Neural cell (in vitro differentiated cells): ENCODE data around the gene MRPL3. TPM values are rescaled to one million over a fixed set of nuclear protein-coding genes. Genes with fewer than 3 reads are reported as not detected.
A peak's percentile ranks its signal among the peaks of the same experiment; 100 is the strongest.

Source experiments
- H2AFZ ChIP-seq: fragments of 200-600, 300-800 bp; sonication (generic), shearing (Covaris generic); 2 replicates; pipeline ENCODE4 v1.6.0; 2014; ENCODE audit warnings: low read depth, mild to moderate bottlenecking, antibody characterized with exemption, low read length, moderate library complexity
- H3F3A ChIP-seq: fragments of 200-600 bp; shearing (Covaris generic); 2 replicates; pipeline ENCODE4 v1.6.1; 2016; ENCODE audit warnings: mild to moderate bottlenecking, moderate library complexity, mixed read lengths, antibody characterized with exemption, low read length; ENCODE audit not compliant: insufficient read depth, poor library complexity, severe bottlenecking
- H3K27ac ChIP-seq: fragments of 200-600, 300-800 bp; sonication (generic), shearing (Covaris generic); 2 replicates; pipeline ENCODE4 v1.5.1; 2014; ENCODE audit warnings: mild to moderate bottlenecking, low read length, moderate library complexity
- H3K27me3 ChIP-seq: fragments of 300-800, 200-600 bp; sonication (generic), shearing (Covaris generic); 2 replicates; pipeline ENCODE4 v1.6.0; 2014; ENCODE audit warnings: mild to moderate bottlenecking, low read depth, low read length, moderate library complexity; ENCODE audit not compliant: insufficient read depth
- H3K36me3 ChIP-seq: fragments of 300-800, 200-600 bp; sonication (generic), shearing (Covaris generic); 2 replicates; pipeline ENCODE4 v1.5.1; 2014; ENCODE audit warnings: mild to moderate bottlenecking, antibody characterized with exemption, low read length, moderate library complexity; ENCODE audit not compliant: insufficient read depth
- H3K4me2 ChIP-seq: fragments of 300-800, 200-600 bp; sonication (generic), shearing (Covaris generic); 2 replicates; pipeline ENCODE4 v1.6.0; 2014; ENCODE audit warnings: mild to moderate bottlenecking, low read length
- H3K4me3 ChIP-seq: fragments of 300-800, 200-600 bp; sonication (generic), shearing (Covaris generic); 2 replicates; pipeline ENCODE4 v1.5.1; 2014; ENCODE audit warnings: mild to moderate bottlenecking, low read length, moderate library complexity
- H3K79me2 ChIP-seq: fragments of 200-600 bp; shearing (Covaris generic); replicated peaks from 2 replicates; pipeline ENCODE4 v1.6.0; 2014; ENCODE audit warnings: mild to moderate bottlenecking, low read length, moderate library complexity; ENCODE audit not compliant: insufficient read depth
- H3K9ac ChIP-seq: fragments of 300-800, 200-600 bp; sonication (generic), shearing (Covaris generic); 2 replicates; pipeline ENCODE4 v1.6.1; 2016; ENCODE audit warnings: mild to moderate bottlenecking, low read length, mixed read lengths
- H3K9me2 ChIP-seq: fragments of 200-600 bp; shearing (Covaris generic); 2 replicates; pipeline ENCODE4 v1.6.1; 2016; ENCODE audit warnings: mild to moderate bottlenecking, low read length, mixed read lengths; ENCODE audit not compliant: insufficient read depth
- H3K9me3 ChIP-seq: fragments of 200-600, 300-800 bp; sonication (generic), shearing (Covaris generic); 2 replicates; pipeline ENCODE4 v1.6.1; 2016; ENCODE audit warnings: mild to moderate bottlenecking, mixed run types, low read length, moderate library complexity, mixed read lengths
- H4K20me1 ChIP-seq: fragments of 200-600 bp; shearing (Covaris generic); 2 replicates; pipeline ENCODE4 v1.6.1; 2016; ENCODE audit warnings: mild to moderate bottlenecking, mixed run types; ENCODE audit not compliant: insufficient read depth
- EP300 ChIP-seq: fragments of 450-650 bp; conservative IDR thresholded peaks from 2 replicates; pipeline ENCODE4 v1.6.1; 2014; ENCODE audit warnings: antibody characterized with exemption, mild to moderate bottlenecking, moderate library complexity; ENCODE audit not compliant: poor library complexity, severe bottlenecking
- EZH2 ChIP-seq: fragments of 200-600, 300-800 bp; shearing (Covaris generic), sonication (generic); IDR thresholded peaks from 2 replicates; pipeline ENCODE4 v1.6.1; 2014; ENCODE audit warnings: antibody characterized with exemption, low read length, borderline replicate concordance, mild to moderate bottlenecking; ENCODE audit not compliant: insufficient read depth, poor library complexity, severe bottlenecking
- MXI1 ChIP-seq: fragments of 450-650 bp; conservative IDR thresholded peaks from 2 replicates; pipeline ENCODE4 v1.6.1; 2014; ENCODE audit warnings: antibody characterized with exemption, mild to moderate bottlenecking; ENCODE audit not compliant: poor library complexity, severe bottlenecking
- POLR2AphosphoS5 ChIP-seq: IDR thresholded peaks from 2 replicates; pipeline ENCODE4 v1.6.1; 2012
- RAD21 ChIP-seq: fragments of 450-650 bp; conservative IDR thresholded peaks from 2 replicates; pipeline ENCODE4 v1.6.1; 2014; ENCODE audit warnings: antibody characterized with exemption, mild to moderate bottlenecking, moderate library complexity
- REST ChIP-seq: IDR thresholded peaks from 2 replicates; pipeline ENCODE4 v1.6.1; 2012; ENCODE audit warnings: borderline replicate concordance
- SMC3 ChIP-seq: fragments of 450-650 bp; conservative IDR thresholded peaks from 2 replicates; pipeline ENCODE4 v1.6.1; 2014; ENCODE audit warnings: antibody characterized with exemption, mild to moderate bottlenecking, moderate library complexity; ENCODE audit not compliant: poor library complexity
- TAF1 ChIP-seq: IDR thresholded peaks from 2 replicates; pipeline ENCODE4 v1.6.1; 2012; ENCODE audit warnings: low read depth
- polyA minus RNA-seq: library from RNA; depleted of rRNA, polyadenylated mRNA; stranded (reverse); fragments of >200 nt; gene quantifications from 2 replicates; pipeline ENCODE4 v1.2.3, GENCODE V29; 2014
- polyA plus RNA-seq: library from polyadenylated mRNA; depleted of rRNA; stranded (reverse); fragments of >200 nt; gene quantifications from 2 replicates; pipeline ENCODE4 v1.2.3, GENCODE V29; 2014
- TF ChIP-seq, protein P1 (sequence below): fragments of 450-650 bp; IDR thresholded peaks from 2 replicates; pipeline ENCODE4 v1.5.1; 2014; ENCODE audit warnings: antibody characterized with exemption, mild to moderate bottlenecking, moderate library complexity; ENCODE audit not compliant: poor library complexity, severe bottlenecking

Gene MRPL3
- polyA plus RNA-seq = 107 and 112 TPM in 2 replicates
- polyA minus RNA-seq = 112 and 120 TPM in 2 replicates

DNA sequence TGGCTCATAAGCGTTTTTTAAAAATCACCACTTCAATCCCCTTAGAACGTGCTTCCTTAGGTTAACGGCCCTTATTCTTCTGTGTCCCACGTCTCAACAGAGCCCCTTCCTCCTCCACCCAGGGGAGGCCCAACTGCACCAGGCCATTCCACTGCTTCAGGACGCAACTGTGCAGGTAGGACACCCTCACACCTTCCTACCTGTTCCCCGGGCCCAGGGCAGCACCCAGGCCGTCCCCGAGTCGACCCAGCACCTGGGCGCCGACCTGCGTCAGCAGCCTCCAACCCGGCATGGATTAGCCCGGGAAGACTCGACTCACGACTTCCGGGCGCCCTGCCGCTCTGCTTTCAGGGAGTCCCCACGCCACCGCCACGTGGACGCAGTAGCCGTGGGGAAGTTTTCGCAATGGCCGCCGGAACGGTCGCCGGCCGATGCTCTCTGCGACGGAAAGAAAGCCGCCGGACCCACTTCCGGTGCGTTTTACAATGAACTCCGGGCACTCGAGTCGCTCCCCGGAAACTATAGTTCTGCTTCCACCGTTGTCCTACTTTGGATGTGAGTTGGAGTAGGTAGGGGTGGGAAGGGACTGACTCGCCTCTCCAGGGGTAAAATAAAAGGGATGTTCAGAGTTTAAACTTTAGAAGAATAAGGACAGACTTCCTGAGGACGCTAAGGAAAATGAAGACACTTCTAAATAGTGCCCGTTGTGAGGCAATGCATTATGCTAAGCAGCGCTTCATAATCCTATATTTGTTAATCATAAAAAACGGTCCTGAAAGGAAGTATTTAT lies at the start of gene MRPL3:
MRPL3 (minus strand) TSS at position 442 of the 790 bp plus-strand sequence; CDS start at position 292, 150 bp downstream.
- Histone ChIP-seq H3K79me2 (peaks cover 21% of the 10 kb centered on the region), H3K4me3 (peak within 1 kb of the TSS; percentile 92), H4K20me1 (no peaks in the 10 kb centered on the region), H2AFZ (peak within 1 kb of the TSS; percentile 73), H3K9me2 (no peaks in the 10 kb centered on the region), H3K36me3 (no peaks in the 10 kb centered on the region), H3F3A (no peaks in the 10 kb centered on the region), H3K27me3 (peaks cover 5% of the 10 kb centered on the region), H3K9ac (peak within 1 kb of the TSS; percentile 80), H3K27ac (peak within 1 kb of the TSS; percentile 45), H3K9me3 (no peaks in the 10 kb centered on the region), H3K4me2 (peak within 1 kb of the TSS; percentile 91)
- peak; percentile 100 for TF ChIP-seq MXI1
- peak; percentile 73 for TF ChIP-seq SMC3
- peak; percentile 63 for TF ChIP-seq EP300
- peak; percentile 78 for TF ChIP-seq TAF1
- peak; percentile 73 for TF ChIP-seq REST
- TF ChIP-seq RAD21 = peak; percentile 68
- TF ChIP-seq, protein P1, sequence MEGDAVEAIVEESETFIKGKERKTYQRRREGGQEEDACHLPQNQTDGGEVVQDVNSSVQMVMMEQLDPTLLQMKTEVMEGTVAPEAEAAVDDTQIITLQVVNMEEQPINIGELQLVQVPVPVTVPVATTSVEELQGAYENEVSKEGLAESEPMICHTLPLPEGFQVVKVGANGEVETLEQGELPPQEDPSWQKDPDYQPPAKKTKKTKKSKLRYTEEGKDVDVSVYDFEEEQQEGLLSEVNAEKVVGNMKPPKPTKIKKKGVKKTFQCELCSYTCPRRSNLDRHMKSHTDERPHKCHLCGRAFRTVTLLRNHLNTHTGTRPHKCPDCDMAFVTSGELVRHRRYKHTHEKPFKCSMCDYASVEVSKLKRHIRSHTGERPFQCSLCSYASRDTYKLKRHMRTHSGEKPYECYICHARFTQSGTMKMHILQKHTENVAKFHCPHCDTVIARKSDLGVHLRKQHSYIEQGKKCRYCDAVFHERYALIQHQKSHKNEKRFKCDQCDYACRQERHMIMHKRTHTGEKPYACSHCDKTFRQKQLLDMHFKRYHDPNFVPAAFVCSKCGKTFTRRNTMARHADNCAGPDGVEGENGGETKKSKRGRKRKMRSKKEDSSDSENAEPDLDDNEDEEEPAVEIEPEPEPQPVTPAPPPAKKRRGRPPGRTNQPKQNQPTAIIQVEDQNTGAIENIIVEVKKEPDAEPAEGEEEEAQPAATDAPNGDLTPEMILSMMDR = no peak
- TF ChIP-seq EZH2 = no peak
- TF ChIP-seq POLR2AphosphoS5 = peak; percentile 87

GRCh38 chr3:131551761-131552160 lies 49.0 kb upstream of the MRPL3 start:
- H3K27ac ChIP-seq = no peak overlapping the region
- H3K4me2 ChIP-seq = no peak overlapping the region
- H3K9me2 ChIP-seq = no peaks in the 10 kb centered on the region
- no peak overlapping the region for H2AFZ ChIP-seq
- H3F3A ChIP-seq = no peaks in the 10 kb centered on the region
- no peaks in the 10 kb centered on the region for H3K27me3 ChIP-seq
- no peak overlapping the region for H3K4me3 ChIP-seq
- no peaks in the 10 kb centered on the region for H3K79me2 ChIP-seq
- no peaks in the 10 kb centered on the region for H3K9me3 ChIP-seq
- no peaks in the 10 kb centered on the region for H3K36me3 ChIP-seq
- TF ChIP-seq MXI1 (no peak), SMC3 (no peak), TAF1 (no peak), RAD21 (no peak), EP300 (no peak)
- no peak overlapping the region for H3K9ac ChIP-seq
- no peaks in the 10 kb centered on the region for H4K20me1 ChIP-seq
